Skeletal muscle satellite cell (primary cell): Measurements from ENCODE around the gene TNFSF10.

ENCODE experiments used
- H3K27me3 ChIP-seq: 2 replicates; pipeline ENCODE4 v1.7.0; 2013; ENCODE audit warnings: low read length; ENCODE audit not compliant: control insufficient read depth, insufficient read depth
- H3K36me3 ChIP-seq: 2 replicates; pipeline ENCODE4 v1.7.0; 2013; ENCODE audit warnings: mild to moderate bottlenecking, control low read depth, low read length; ENCODE audit not compliant: insufficient read depth
- H3K4me1 ChIP-seq: 2 replicates; pipeline ENCODE4 v1.7.0; 2013; ENCODE audit warnings: low read length; ENCODE audit not compliant: control insufficient read depth, insufficient read depth
- H3K4me2 ChIP-seq: 2 replicates; pipeline ENCODE4 v1.7.0; 2013; ENCODE audit warnings: mild to moderate bottlenecking, low read length
- H3K4me3 ChIP-seq: 2 replicates; pipeline ENCODE4 v1.7.0; 2013; ENCODE audit warnings: low read length
- H3K9ac ChIP-seq: 2 replicates; pipeline ENCODE4 v1.7.0; 2013; ENCODE audit warnings: mild to moderate bottlenecking, low read depth, low read length, moderate library complexity
- H3K9me3 ChIP-seq: replicated peaks from 2 replicates; pipeline ENCODE4 v1.7.0; 2013; ENCODE audit warnings: mild to moderate bottlenecking, control low read depth, low read length

The TNFSF10 gene

DNA sequence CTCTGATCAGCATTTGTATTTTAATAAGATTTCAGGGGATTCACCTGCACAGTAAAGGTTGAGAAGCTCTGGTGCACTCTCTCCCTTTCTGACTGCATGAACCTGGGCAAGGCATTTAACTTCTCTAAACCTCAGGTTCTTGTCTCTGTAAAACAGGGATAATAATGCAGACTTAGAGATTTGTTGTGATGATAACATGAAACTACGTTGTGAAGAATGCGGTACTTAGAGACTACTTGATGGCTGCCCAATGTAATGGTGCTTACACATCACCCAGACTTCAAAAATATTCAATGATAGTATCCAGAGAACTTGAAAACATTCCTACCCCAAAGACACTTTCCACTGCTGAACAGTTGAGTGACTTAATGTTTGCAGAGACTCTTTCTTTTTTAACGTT lies 19.8 kb upstream of the TNFSF10 start:
- no peak overlapping the region for H3K9ac ChIP-seq
- no peaks in the 10 kb centered on the region for H3K9me3 ChIP-seq
- no peak overlapping the region for H3K4me2 ChIP-seq
- H3K4me1 ChIP-seq: peaks cover 4% of the 10 kb centered on the region
- H3K27me3 ChIP-seq: no peaks in the 10 kb centered on the region
- no peak overlapping the region for H3K4me3 ChIP-seq
- H3K36me3 ChIP-seq: no peaks in the 10 kb centered on the region

DNA sequence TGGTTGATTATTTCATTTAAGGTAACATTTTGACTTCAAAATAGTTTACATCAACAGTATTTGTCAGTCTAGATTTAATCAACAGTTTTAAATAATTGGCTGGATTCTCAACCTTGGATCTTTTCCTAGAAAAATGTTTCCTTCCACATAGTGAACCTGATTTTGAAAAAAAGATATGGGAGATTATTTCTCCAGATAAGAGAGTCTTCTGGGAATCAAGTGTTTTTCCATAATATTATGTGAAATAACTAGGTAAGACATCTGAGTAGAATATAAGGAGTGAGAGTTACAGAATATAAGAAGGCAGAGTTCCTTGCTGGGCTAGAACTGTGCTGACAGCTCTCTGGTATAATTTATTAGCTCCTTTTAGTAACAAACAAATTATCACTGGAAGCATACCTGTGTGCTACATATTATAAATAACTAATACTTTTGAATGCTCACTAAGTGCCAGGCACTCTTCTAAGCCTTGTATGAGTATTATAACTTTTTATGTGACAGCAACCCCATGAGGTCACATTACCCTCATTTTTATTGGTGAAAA lies 18.8 kb upstream of the TNFSF10 start:
- H3K27me3 ChIP-seq: no peaks in the 10 kb centered on the region
- H3K36me3 ChIP-seq: no peaks in the 10 kb centered on the region
- no peak overlapping the region for H3K4me2 ChIP-seq
- H3K4me1 ChIP-seq: peaks cover 4% of the 10 kb centered on the region
- H3K4me3 ChIP-seq: no peak overlapping the region
- H3K9ac ChIP-seq: no peak overlapping the region
- H3K9me3 ChIP-seq: no peaks in the 10 kb centered on the region

DNA sequence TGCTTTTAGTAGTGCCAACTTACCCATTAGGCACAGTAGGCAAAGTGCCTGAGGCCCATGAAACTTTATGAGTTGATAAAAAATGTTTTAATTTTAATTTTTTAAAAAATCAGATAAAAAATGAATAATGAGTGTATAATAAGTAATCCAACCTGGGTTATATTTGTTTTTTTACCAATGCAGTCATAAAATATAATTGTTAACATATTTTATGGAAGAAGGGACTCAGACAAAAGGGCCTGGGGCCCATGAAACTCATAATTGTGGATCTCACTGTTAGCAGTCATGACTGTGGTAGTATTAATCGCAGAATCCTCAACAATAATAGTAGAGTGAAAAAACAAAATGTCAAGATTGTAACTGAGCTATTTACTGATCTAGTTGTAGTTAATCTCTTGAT lies 16.8 kb upstream of the TNFSF10 start:
- Histone ChIP-seq H3K4me2 (no peak overlapping the region), H3K27me3 (no peaks in the 10 kb centered on the region), H3K36me3 (no peaks in the 10 kb centered on the region), H3K9ac (no peak overlapping the region), H3K9me3 (no peaks in the 10 kb centered on the region), H3K4me1 (peaks cover 4% of the 10 kb centered on the region), H3K4me3 (no peak overlapping the region)

DNA sequence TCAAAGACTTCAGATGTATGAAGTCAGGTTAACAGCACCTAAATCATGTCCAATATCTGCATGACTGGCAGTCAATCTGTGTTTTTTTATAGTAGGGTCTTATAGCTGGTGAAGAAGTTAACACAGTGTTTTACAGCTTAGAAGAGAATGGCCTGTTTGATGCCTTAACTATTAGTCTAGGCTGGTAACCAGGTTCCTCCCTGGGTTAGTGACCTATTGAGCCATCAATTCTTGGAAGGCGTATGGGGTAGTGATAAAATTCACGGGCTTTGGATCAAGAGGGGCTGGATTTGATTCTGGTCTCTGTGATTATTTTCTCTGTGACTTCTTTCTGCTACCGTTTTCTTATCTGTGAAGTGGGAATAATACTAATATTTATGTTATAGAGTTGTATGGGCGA lies 16.0 kb upstream of the TNFSF10 start:
- Histone ChIP-seq H3K27me3 (no peaks in the 10 kb centered on the region), H3K4me3 (no peak overlapping the region), H3K9ac (no peak overlapping the region), H3K4me2 (no peak overlapping the region), H3K9me3 (no peaks in the 10 kb centered on the region), H3K4me1 (peaks cover 4% of the 10 kb centered on the region), H3K36me3 (no peaks in the 10 kb centered on the region)

DNA sequence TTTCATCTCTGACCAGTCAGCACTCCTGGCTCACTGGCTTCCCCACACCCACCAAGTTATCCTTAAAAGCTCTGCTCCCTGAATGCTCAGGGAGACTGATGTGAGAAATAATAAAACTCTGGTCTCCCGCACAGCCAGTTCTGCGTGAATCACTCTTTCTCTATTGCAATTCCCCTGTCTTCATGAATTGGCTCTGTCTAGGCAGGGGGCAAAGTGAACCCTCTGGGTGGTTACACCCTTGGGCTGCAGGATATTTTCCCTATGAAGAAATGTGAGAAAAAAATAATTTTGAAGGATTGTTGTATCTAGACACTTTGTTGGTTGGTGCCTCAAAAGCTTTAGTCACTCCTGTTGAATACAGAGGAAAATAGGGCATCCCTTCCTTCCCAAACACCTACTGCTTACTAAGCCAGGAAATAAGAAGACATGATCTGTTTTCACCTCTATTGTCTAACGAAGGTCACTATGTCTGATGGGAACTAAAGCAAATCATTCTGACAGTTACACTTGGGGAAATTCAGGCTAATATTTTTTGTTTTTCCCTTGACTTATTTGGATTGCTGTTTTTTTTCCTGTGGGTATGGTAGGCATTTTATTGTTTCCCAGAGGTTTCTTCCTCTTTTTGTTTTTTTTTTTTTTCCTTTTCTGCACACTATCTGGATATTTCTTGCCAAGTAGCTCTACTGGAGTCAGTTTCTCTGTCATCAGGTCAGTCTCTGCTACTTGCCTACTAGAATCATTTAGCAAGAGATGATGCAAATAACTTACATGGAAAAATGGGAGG lies 15.3 kb upstream of the TNFSF10 start:
- Histone ChIP-seq H3K36me3 (no peaks in the 10 kb centered on the region), H3K9me3 (no peaks in the 10 kb centered on the region), H3K27me3 (no peaks in the 10 kb centered on the region), H3K4me1 (peaks cover 4% of the 10 kb centered on the region), H3K4me3 (no peak overlapping the region), H3K4me2 (no peak overlapping the region), H3K9ac (no peak overlapping the region)

DNA sequence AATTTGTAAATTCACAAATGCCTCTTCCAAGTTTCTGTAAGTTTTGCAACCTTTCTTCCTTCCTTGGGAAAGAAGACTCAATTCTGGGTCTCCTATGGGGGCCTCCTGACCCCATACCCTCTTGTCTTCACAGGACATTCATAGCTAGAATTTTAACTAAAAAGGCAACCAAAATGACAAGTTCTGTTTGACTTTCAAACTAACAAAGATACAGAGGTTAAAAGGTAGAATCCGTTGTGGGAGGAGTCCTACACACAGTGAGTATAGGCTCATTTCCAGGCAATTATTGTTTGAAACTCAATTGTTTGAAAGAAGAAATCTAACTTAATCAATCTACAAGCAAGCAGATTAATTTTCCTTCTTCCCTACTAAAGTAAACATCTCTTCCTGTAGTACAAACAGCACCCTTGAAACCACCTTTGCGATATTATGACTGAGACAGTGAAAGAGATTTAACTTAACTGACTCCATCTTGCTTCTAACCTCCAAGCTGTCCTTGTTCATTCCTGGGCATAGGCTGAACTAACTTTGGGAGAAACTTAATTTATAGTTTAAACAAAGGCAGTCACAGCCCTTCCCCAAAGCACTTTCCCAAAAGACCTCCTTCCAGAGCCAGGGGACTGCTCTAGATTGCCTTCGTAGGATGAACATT lies 14.4 kb upstream of the TNFSF10 start:
- Histone ChIP-seq H3K36me3 (no peaks in the 10 kb centered on the region), H3K27me3 (no peaks in the 10 kb centered on the region), H3K9ac (no peak overlapping the region), H3K9me3 (no peaks in the 10 kb centered on the region), H3K4me2 (no peak overlapping the region), H3K4me1 (peaks cover 4% of the 10 kb centered on the region), H3K4me3 (no peak overlapping the region)

DNA sequence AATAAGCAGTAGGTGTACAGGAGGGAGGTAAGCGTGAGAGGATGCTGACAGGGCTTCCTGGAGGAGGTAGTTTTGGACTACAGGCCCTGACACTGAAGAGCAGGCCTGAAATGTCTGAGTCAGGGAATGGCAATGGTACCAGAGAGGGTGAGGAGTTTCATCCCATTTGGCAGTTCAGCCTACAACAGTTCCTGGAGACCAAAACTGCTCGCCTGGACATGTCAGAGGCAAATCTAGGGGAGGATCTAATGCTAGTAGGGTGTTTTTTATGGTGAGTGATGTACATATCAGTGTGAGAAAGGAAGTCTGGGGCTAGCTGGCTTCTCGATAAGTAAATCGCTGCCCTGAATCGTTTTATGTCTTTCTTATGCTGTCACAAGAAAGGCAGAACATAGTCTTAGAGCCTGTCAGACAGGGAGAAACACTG lies 13.8 kb upstream of the TNFSF10 start:
- no peak overlapping the region for H3K4me2 ChIP-seq
- H3K27me3 ChIP-seq: no peaks in the 10 kb centered on the region
- H3K4me1 ChIP-seq: peaks cover 4% of the 10 kb centered on the region
- no peak overlapping the region for H3K4me3 ChIP-seq
- H3K9me3 ChIP-seq: no peaks in the 10 kb centered on the region
- H3K36me3 ChIP-seq: no peaks in the 10 kb centered on the region
- no peak overlapping the region for H3K9ac ChIP-seq

DNA sequence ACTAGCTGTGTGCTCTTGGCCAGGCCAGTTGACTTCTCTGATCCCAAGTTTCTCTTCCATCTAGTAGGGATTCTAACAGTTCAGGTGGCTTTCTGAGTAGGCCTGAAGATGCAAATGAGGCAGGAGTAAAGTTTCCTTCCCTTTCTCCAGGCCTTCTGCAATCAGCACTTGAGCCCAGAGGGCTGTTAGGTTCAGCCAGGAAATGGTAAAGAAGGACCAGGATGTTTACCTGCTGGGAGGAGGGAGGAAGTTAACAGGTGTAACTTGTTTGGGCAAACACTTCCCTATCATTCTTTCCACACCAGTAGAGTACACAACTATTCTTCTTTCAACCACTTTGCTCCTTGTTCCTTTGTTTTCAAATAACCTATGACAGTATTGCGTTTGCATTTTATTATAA lies 13.3 kb upstream of the TNFSF10 start:
- Histone ChIP-seq H3K27me3 (no peaks in the 10 kb centered on the region), H3K9ac (no peak overlapping the region), H3K36me3 (no peaks in the 10 kb centered on the region), H3K4me3 (no peak overlapping the region), H3K4me2 (no peak overlapping the region), H3K9me3 (no peaks in the 10 kb centered on the region), H3K4me1 (peaks cover 2% of the 10 kb centered on the region)

DNA sequence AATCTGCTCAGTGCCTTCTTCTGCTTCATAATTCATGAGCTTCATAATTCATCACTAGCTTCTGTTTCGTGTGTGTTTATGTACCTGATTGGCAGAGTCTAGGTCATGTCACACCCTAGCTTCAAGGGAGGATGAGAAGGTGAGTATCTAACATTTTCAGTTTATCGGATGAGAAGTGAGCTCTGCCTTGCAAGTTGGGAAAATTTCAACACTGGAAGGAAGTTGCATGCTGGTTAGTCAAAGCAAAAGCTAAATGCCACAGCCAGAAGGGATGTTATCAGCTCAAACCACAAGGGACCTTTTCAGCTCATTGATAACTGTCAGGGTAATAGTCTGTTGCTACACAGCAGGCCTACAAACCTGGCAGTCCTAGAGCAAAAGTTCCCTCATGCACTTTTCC lies 7.3 kb upstream of the TNFSF10 start:
- H3K27me3 ChIP-seq: peaks cover 7% of the 10 kb centered on the region
- no peak overlapping the region for H3K4me3 ChIP-seq
- no peaks in the 10 kb centered on the region for H3K36me3 ChIP-seq
- H3K4me2 ChIP-seq: no peak overlapping the region
- H3K9ac ChIP-seq: no peak overlapping the region
- no peaks in the 10 kb centered on the region for H3K4me1 ChIP-seq
- no peaks in the 10 kb centered on the region for H3K9me3 ChIP-seq

DNA sequence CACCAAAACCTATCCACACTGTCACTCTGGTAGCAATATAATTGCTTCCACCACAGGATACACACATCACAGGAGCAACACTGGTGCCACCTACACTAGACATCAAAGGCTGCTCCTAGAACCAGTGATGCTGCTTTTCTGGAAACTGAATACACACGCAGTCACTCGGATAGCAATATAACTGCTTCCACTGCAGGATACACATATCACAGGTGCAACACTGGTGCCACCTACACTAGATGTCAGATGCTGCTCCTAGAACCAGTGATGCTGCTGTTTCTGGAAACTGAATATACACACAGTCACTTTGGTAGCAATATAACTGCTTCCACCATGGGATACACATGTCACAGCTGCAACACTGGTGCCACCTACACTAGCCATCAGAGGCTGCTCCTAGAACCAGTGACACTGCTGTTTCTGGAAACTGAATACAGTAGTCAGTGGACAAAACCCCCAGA lies 6.9 kb upstream of the TNFSF10 start:
- no peaks in the 10 kb centered on the region for H3K9me3 ChIP-seq
- no peak overlapping the region for H3K4me2 ChIP-seq
- H3K4me1 ChIP-seq: no peaks in the 10 kb centered on the region
- H3K4me3 ChIP-seq: no peak overlapping the region
- H3K9ac ChIP-seq: no peak overlapping the region
- no peaks in the 10 kb centered on the region for H3K36me3 ChIP-seq
- H3K27me3 ChIP-seq: peaks cover 7% of the 10 kb centered on the region

DNA sequence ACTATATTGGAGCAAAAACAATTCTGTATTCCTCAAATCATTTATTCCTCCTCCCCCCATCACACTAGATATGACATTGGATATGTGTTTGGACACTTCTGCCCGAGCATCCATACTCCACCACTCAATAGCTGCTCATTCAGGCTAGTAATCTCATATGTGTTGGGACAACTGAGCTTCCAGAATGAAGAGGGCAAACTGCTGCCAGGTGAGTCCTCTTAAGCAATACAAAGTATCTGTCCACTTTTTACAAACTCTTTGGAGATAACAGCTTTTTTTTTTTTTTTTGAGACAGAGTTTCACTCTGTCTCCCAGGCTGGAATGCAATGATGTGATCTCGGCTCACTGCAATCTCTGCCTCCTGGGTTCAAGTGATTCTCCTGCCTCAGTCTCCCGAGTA lies 5.4 kb upstream of the TNFSF10 start:
- Histone ChIP-seq H3K9me3 (no peaks in the 10 kb centered on the region), H3K9ac (no peak overlapping the region), H3K27me3 (peaks cover 7% of the 10 kb centered on the region), H3K36me3 (no peaks in the 10 kb centered on the region), H3K4me3 (no peak overlapping the region), H3K4me2 (no peak overlapping the region), H3K4me1 (peaks cover 3% of the 10 kb centered on the region)
